H1 (cell line): ENCODE measurements around the gene PKD1. TPM values are rescaled to one million over a fixed set of nuclear protein-coding genes. Genes with fewer than 3 reads are reported as not detected.

Experiments
- CTCF ChIA-PET: fragments of 300-600 bp; sonication (Branson Sonifier 250); formaldehyde crosslinking; loops from one replicate; lab custom pipeline; 2021; ENCODE audit not compliant: partially characterized antibody; lab: Charles Lee
- POLR2A ChIA-PET: fragments of 300-600 bp; sonication (Branson Sonifier 250); formaldehyde crosslinking; loops from one replicate; lab custom pipeline; 2021; ENCODE audit warnings: inconsistent platforms; ENCODE audit not compliant: partially characterized antibody; lab: Charles Lee
- DNase-seq, 2 experiments: peaks; one replicate each; pipeline versions ENCODE4 v3.0.0 to v3.0.0-alpha.2; 2010 to 2022; ENCODE audit warnings: low spot score in 2 of 2, low read depth in 1 of 2, mixed read lengths in 1 of 2
- FAIRE-seq: peaks from 2 replicates; lab custom pipeline; 2011; peaks lifted over from hg19 to GRCh38; lab: Jason Lieb, UNC
- H2AFZ ChIP-seq: 2 replicates; pipeline ENCODE4 v1.8.1; 2012; ENCODE audit warnings: low read length, inconsistent platforms
- H2AK5ac ChIP-seq: 2 replicates; pipeline ENCODE4 v1.6.1; 2013; ENCODE audit warnings: low read depth, low read length
- H2BK120ac ChIP-seq: replicated peaks from 2 replicates; pipeline ENCODE3; 2013; ENCODE audit warnings: low read depth, low read length, inconsistent platforms
- H2BK12ac ChIP-seq: 2 replicates; pipeline ENCODE4 v1.6.1; 2013; ENCODE audit warnings: low read depth, low read length
- H2BK15ac ChIP-seq: 2 replicates; pipeline ENCODE4 v1.6.1; 2013; ENCODE audit warnings: low read length
- H2BK20ac ChIP-seq: 2 replicates; pipeline ENCODE4 v1.6.1; 2013; ENCODE audit warnings: low read length
- H2BK5ac ChIP-seq: 2 replicates; pipeline ENCODE4 v1.6.1; 2013; ENCODE audit warnings: low read depth, low read length
- H3K14ac ChIP-seq: 2 replicates; pipeline ENCODE4 v1.6.1; 2013; ENCODE audit warnings: inconsistent platforms; ENCODE audit not compliant: insufficient read length
- H3K18ac ChIP-seq: 2 replicates; pipeline ENCODE4 v1.6.1; 2013; ENCODE audit warnings: low read length; ENCODE audit errors: extremely low read depth
- H3K23ac ChIP-seq: 2 replicates; pipeline ENCODE4 v1.6.1; 2013; ENCODE audit warnings: inconsistent platforms; ENCODE audit not compliant: insufficient read length
- H3K23me2 ChIP-seq: 2 replicates; pipeline ENCODE4 v1.6.1; 2013; ENCODE audit warnings: low read depth, low read length
- H3K27ac ChIP-seq: 2 replicates; pipeline ENCODE4 v1.6.1; 2011; ENCODE audit warnings: low read depth, low read length, inconsistent platforms
- H3K27me3 ChIP-seq, 4 experiments: replicated peaks in 1 of 4; 1 replicate in 1 of 4; 2 replicates in 3 of 4; pipeline versions ENCODE4 v1.6.1 to v1.8.1; 2011 to 2013; ENCODE audit warnings: low read length in 3 of 4, mild to moderate bottlenecking in 3 of 4, inconsistent platforms in 2 of 4, mixed read lengths in 2 of 4, moderate library complexity in 1 of 4; ENCODE audit not compliant: control insufficient read depth in 3 of 4, insufficient read depth in 3 of 4; ENCODE audit errors: extremely low read depth in 1 of 4
- H3K36me3 ChIP-seq, 4 experiments: 2 replicates each; pipeline versions ENCODE4 v1.6.1 to v1.8.1; 2011 to 2013; ENCODE audit warnings: mild to moderate bottlenecking in 4 of 4, low read length in 3 of 4, moderate library complexity in 2 of 4, control low read depth in 1 of 4, inconsistent platforms in 1 of 4; ENCODE audit not compliant: insufficient read depth in 4 of 4, control insufficient read depth in 2 of 4
- H3K4ac ChIP-seq: replicated peaks from 2 replicates; pipeline ENCODE3; 2013; ENCODE audit warnings: low read length, low read depth, mixed read lengths, inconsistent platforms; ENCODE audit not compliant: insufficient read length
- H3K4me1 ChIP-seq, 4 experiments: replicated peaks in 1 of 4; 1 replicate in 1 of 4; 2 replicates in 3 of 4; pipeline versions ENCODE4 v1.6.1 to v1.8.1; 2011 to 2013; ENCODE audit warnings: low read length in 3 of 4, inconsistent platforms in 2 of 4, mixed read lengths in 1 of 4; ENCODE audit not compliant: insufficient read depth in 4 of 4, control insufficient read depth in 3 of 4
- H3K4me2 ChIP-seq, 2 experiments: 2 replicates each; pipeline versions ENCODE4 v1.6.1 to v1.8.1; 2011 to 2013; ENCODE audit warnings: low read depth in 2 of 2, low read length in 2 of 2, control low read depth in 1 of 2, inconsistent platforms in 1 of 2, mild to moderate bottlenecking in 1 of 2; ENCODE audit not compliant: insufficient read depth in 1 of 2
- H3K4me3 ChIP-seq, 4 experiments: fragments of 200-600, 300-600 bp in 1 of 4; sonication (generic), shearing (Covaris generic), sonication (Bioruptor Twin) in 1 of 4; 2 replicates each; pipeline versions ENCODE4 v1.5.1 to v1.8.1; 2011 to 2016; ENCODE audit warnings: low read length in 4 of 4, low read depth in 3 of 4, control low read depth in 2 of 4, inconsistent platforms in 2 of 4, mild to moderate bottlenecking in 2 of 4, mixed read lengths in 1 of 4, moderate library complexity in 1 of 4; ENCODE audit not compliant: insufficient read depth in 2 of 4; ENCODE audit errors: extremely low read depth in 1 of 4
- H3K56ac ChIP-seq: replicated peaks from 2 replicates; pipeline ENCODE3; 2013; ENCODE audit warnings: low read depth, mild to moderate bottlenecking, mixed read lengths, low read length, inconsistent platforms; ENCODE audit not compliant: insufficient read length
- H3K79me1 ChIP-seq: 2 replicates; pipeline ENCODE4 v1.6.1; 2013; ENCODE audit warnings: low read depth, low read length, control low read depth
- H3K79me2 ChIP-seq, 2 experiments: 2 replicates each; pipeline versions ENCODE4 v1.6.1 to v1.8.1; 2012 to 2013; ENCODE audit warnings: low read length in 2 of 2, mild to moderate bottlenecking in 2 of 2, inconsistent platforms in 1 of 2; ENCODE audit not compliant: insufficient read depth in 2 of 2, control insufficient read depth in 1 of 2
- H3K9ac ChIP-seq, 4 experiments: replicated peaks in 1 of 4; 1 replicate in 1 of 4; 2 replicates in 3 of 4; pipeline versions ENCODE4 v1.6.1 to v1.8.1; 2011 to 2013; ENCODE audit warnings: low read depth in 3 of 4, low read length in 3 of 4, control low read depth in 2 of 4, mild to moderate bottlenecking in 2 of 4, moderate library complexity in 2 of 4, inconsistent platforms in 1 of 4; ENCODE audit errors: extremely low read depth in 1 of 4
- H3K9me3 ChIP-seq, 2 experiments: 2 replicates each; pipeline versions ENCODE4 v1.6.1 to v1.8.1; 2012 to 2013; ENCODE audit warnings: mild to moderate bottlenecking in 2 of 2, moderate library complexity in 2 of 2, control low read depth in 1 of 2, inconsistent platforms in 1 of 2, low read depth in 1 of 2, low read length in 1 of 2, mixed read lengths in 1 of 2; ENCODE audit not compliant: insufficient read depth in 2 of 2
- H4K20me1 ChIP-seq, 2 experiments: replicated peaks in 1 of 2; 2 replicates each; pipeline versions ENCODE3 to v1.8.1; 2011 to 2013; ENCODE audit warnings: inconsistent platforms in 2 of 2, low read length in 2 of 2, mild to moderate bottlenecking in 1 of 2; ENCODE audit not compliant: insufficient read depth in 2 of 2, control insufficient read depth in 1 of 2
- H4K5ac ChIP-seq: 2 replicates; pipeline ENCODE4 v1.6.1; 2013; ENCODE audit warnings: low read length, low read depth, mixed read lengths, inconsistent platforms; ENCODE audit not compliant: insufficient read length
- H4K8ac ChIP-seq: 2 replicates; pipeline ENCODE4 v1.8.0; 2013; ENCODE audit warnings: mild to moderate bottlenecking, moderate library complexity, low read length, inconsistent platforms; ENCODE audit not compliant: insufficient read depth; ENCODE audit errors: extremely low read depth
- H4K91ac ChIP-seq: replicated peaks from 2 replicates; pipeline ENCODE3; 2013; ENCODE audit warnings: low read length, mixed read lengths, inconsistent platforms; ENCODE audit not compliant: insufficient read length
- BACH1 ChIP-seq: IDR thresholded peaks from 2 replicates; pipeline ENCODE4 v1.6.1; 2012; ENCODE audit warnings: low read length, improper control_type of control experiment
- POLR2AphosphoS5 ChIP-seq: IDR thresholded peaks from 2 replicates; pipeline ENCODE4 v1.6.1; 2011; ENCODE audit warnings: low read depth, low read length
- SP2 ChIP-seq: IDR thresholded peaks from 2 replicates; pipeline ENCODE4 v1.6.1; 2012; ENCODE audit warnings: mild to moderate bottlenecking, low read length, inconsistent platforms
- TAF1 ChIP-seq: IDR thresholded peaks from 2 replicates; pipeline ENCODE4 v1.6.1; 2011; ENCODE audit warnings: mild to moderate bottlenecking, low read depth, low read length
- TBP ChIP-seq: IDR thresholded peaks from 2 replicates; pipeline ENCODE4 v1.6.1; 2011; ENCODE audit warnings: low read depth, low read length, improper control_type of control experiment
- TCF12 ChIP-seq: IDR thresholded peaks from 2 replicates; pipeline ENCODE4 v1.6.1; 2011; ENCODE audit warnings: low read depth, mild to moderate bottlenecking, low read length
- USF2 ChIP-seq: IDR thresholded peaks from 2 replicates; pipeline ENCODE4 v1.6.1; 2011; ENCODE audit warnings: low read length, improper control_type of control experiment
- WGBS, 2 experiments: shearing (Covaris generic) in 1 of 2; methylation state at CpG; one replicate each; pipeline versions ENCODE4 v1.1.6 to v1.1.7; 2013 to 2015; ENCODE audit warnings: low lambda C conversion rate in 2 of 2, mixed read lengths in 2 of 2, inconsistent platforms in 1 of 2, low coverage in 1 of 2, missing lambda C conversion rate in 1 of 2; ENCODE audit not compliant: insufficient replicate concordance in 2 of 2, insufficient coverage in 1 of 2, insufficient read length in 1 of 2; ENCODE audit errors: extremely low coverage in 1 of 2, missing lambda C conversion rate in 1 of 2; 5-methylcytosine and 5-hydroxymethylcytosine counted together
- polyA plus RNA-seq, 7 experiments: library from polyadenylated mRNA; depleted of rRNA in 3 of 7; stranded (reverse) in 5 of 7; unstranded in 2 of 7; fragments of >200 nt in 5 of 7; fragments of 200-250 nt in 2 of 7; gene quantifications; 1 replicate in 5 of 7; 2 replicates in 1 of 7; 4 replicates in 1 of 7; pipeline versions ENCODE4 v1.2.1 to v1.2.3, GENCODE V29; 2011 to 2013; ENCODE audit warnings: missing spikeins in 2 of 7, mixed read lengths in 2 of 7
- total RNA-seq: library from RNA; stranded (reverse); fragmentation: NEBNext Ultra II Directional; extraction: Animal tissue kit (Norgen Biotek cat#: 25700); gene quantifications from 2 replicates; pipeline ENCODE4 v1.2.1, GENCODE V29; 2021

The PKD1 gene
- total and polyA plus RNA-seq, 2 of the 8 experiments (the other 6 are each of a cell fraction or from before 2014, with no cell fraction given): 40.6 to 52.7 TPM

- WGBS, 2 experiments: 93% methylated on average over 22 of the region's 29 CpGs; no CpG with 5 or more reads in 1 of the 2 experiments
- CTCF ChIA-PET: no interaction called here
- no peaks in the 10 kb centered on the region for H3K79me2 ChIP-seq
These were observed 37.1 kb upstream of the PKD1 start for GRCh38 chr16:2172688-2173335.

More at GRCh38 chr16:2172688-2173335, 37.1 kb upstream of the PKD1 start:
- Histone ChIP-seq H3K23ac (no peak overlapping the region), H2BK20ac (no peak overlapping the region), H4K8ac (no peak overlapping the region), H2BK120ac (no peak overlapping the region), H3K4me3 (no peak overlapping the region), H3K4ac (no peak overlapping the region), H3K79me1 (0 out of 2 replicates have a peak, but pooled peaks cover 2% of the 10 kb centered on the region), H3K27me3 (no peaks in the 10 kb centered on the region), H3K18ac (no peak overlapping the region), H3K4me1 (no peaks in the 10 kb centered on the region; a peak in 1 of 7 replicates), H4K5ac (no peak overlapping the region), H3K9me3 (no peaks in the 10 kb centered on the region), H2BK15ac (no peak overlapping the region), H3K23me2 (no peaks in the 10 kb centered on the region), H2AFZ (no peak overlapping the region), H3K27ac (no peak overlapping the region), H2BK12ac (no peak overlapping the region), H2AK5ac (no peak overlapping the region), H3K4me2 (no peak overlapping the region), H4K91ac (no peak overlapping the region), H3K36me3 (peaks cover 24 to 68% (median 42%) of the 10 kb centered on the region in 4 experiments), H3K14ac (no peak overlapping the region), H2BK5ac (no peak overlapping the region), H4K20me1 (peaks cover 2 to 32% of the 10 kb centered on the region in 2 experiments), H3K56ac (no peak overlapping the region), H3K9ac (no peak overlapping the region)
- TF ChIP-seq SP2 (no peak), POLR2AphosphoS5 (no peak), TCF12 (no peak), BACH1 (no peak), TAF1 (no peak), TBP (no peak), USF2 (no peak)
- FAIRE-seq (no peak), DNase-seq (no peak)
- POLR2A ChIA-PET: interaction anchor here (0.8 to 13.5 kb wide), 11 partner anchors 8 to 145 kb away, joined by 3 to 312 read pairs (median 3); partner anchors contain the start of genes MLST8 and TRAF7
